Measurements from ENCODE around the gene SLC6A3.

The SLC6A3 gene

GRCh38 chr5:1346627-1347440 lies 98.4 kb downstream of the SLC6A3 start:
- DNase-seq (ENCODE audit: low spot score), result no peak

- no peak for DNase-seq (ENCODE audit: low spot score)
Observed at GRCh38 chr5:1345876-1346626, 99.2 kb downstream of the SLC6A3 start.

GRCh38 chr5:1344975-1345838 lies 100.0 kb downstream of the SLC6A3 start, which contains the start of gene CLPTM1L:
TSS of gene CLPTM1L (minus strand) at chr5:1345099. CDS start at chr5:1344841, 258 bp downstream.
- DNase-seq (ENCODE audit: low spot score), result peak; percentile 89

- peak; percentile 22 for DNase-seq (ENCODE audit: low spot score)
Observed at GRCh38 chr5:1343931-1344901, 101.0 kb downstream of the SLC6A3 start.

GRCh38 chr5:1343315-1343751 lies 101.9 kb downstream of the SLC6A3 start:
- peak; percentile 79 for DNase-seq (ENCODE audit: low spot score)
